HUES6 (cell line): ENCODE results near the gene SPATA32.
A peak's percentile ranks its signal among the peaks of the same experiment; 100 is the strongest.
"Not testable (repeated sequence)": the region's sequence is repeated elsewhere in the genome, so short reads cannot be mapped to it uniquely, and the experiment has no call there.

Experiments used
- H3K27ac ChIP-seq: 2 replicates; pipeline ENCODE4 v1.7.0; 2013; ENCODE audit warnings: low read depth, mild to moderate bottlenecking, low read length, inconsistent platforms
- H3K27me3 ChIP-seq: 2 replicates; pipeline ENCODE4 v1.6.1; 2013; ENCODE audit warnings: low read length; ENCODE audit not compliant: control insufficient read depth, insufficient read depth
- H3K36me3 ChIP-seq: 2 replicates; pipeline ENCODE4 v1.6.1; 2013; ENCODE audit warnings: low read length; ENCODE audit not compliant: control insufficient read depth, insufficient read depth
- H3K4me1 ChIP-seq: 2 replicates; pipeline ENCODE4 v1.6.1; 2013; ENCODE audit warnings: low read length; ENCODE audit not compliant: control insufficient read depth, insufficient read depth
- H3K4me3 ChIP-seq: 2 replicates; pipeline ENCODE4 v1.5.1; 2013; ENCODE audit warnings: low read depth, low read length
- H3K9ac ChIP-seq: one replicate; pipeline ENCODE4 v1.6.1; 2013; ENCODE audit warnings: mild to moderate bottlenecking, low read length
- H3K9me3 ChIP-seq: 2 replicates; pipeline ENCODE4 v1.6.1; 2013; ENCODE audit warnings: low read depth, low read length; ENCODE audit not compliant: control insufficient read depth, insufficient read depth

The SPATA32 gene

DNA sequence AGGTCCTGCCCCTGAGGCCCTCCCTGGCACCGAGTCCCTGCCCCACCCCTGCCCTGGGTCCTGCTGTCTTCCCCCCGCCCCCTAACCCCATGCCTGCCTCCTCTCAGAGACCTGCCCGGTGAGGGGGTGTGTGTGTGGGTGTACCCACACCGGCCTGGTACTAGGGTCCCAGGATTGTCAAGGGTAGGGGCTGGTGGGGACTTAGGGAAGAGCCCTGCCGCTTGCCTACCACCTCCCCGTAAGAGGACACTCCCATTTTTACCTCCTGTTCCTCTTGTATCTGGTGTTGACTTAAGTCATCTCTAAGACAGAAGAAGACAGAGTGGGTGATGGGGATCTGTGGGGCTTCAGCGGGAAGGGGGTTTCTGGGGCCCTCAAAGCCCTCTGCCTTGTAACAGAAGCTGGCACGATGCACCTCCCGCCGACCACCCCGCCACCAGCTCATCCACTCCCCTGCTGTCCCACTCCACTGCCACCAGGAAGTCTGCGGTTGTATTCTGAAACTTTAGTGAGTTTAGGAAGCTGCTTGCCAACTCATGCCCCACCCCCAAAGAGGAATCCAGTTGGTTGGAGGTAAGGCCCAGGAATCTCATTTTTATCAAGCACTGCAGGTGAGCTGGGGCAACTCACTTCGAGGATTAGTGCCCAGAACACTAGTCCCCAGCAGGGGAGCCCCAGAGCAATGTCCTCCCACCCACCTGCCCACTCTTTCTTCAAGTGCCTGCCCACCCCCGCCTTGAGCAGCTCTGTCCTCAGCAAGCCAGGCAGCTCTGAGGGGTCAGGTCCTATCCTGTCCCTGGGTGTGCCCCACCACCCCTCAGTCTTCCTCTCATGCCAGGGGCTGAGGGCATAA, 5.6 kb downstream of the SPATA32 start:
- Histone ChIP-seq H3K4me1 (peaks cover 18% of the 10 kb centered on the region), H3K9me3 (no peaks in the 10 kb centered on the region), H3K27me3 (peaks cover 4% of the 10 kb centered on the region; the same call in 1 of the 2 replicates), H3K27ac (no peak overlapping the region), H3K4me3 (no peak overlapping the region), H3K36me3 (no peaks in the 10 kb centered on the region), H3K9ac (no peak overlapping the region)

DNA sequence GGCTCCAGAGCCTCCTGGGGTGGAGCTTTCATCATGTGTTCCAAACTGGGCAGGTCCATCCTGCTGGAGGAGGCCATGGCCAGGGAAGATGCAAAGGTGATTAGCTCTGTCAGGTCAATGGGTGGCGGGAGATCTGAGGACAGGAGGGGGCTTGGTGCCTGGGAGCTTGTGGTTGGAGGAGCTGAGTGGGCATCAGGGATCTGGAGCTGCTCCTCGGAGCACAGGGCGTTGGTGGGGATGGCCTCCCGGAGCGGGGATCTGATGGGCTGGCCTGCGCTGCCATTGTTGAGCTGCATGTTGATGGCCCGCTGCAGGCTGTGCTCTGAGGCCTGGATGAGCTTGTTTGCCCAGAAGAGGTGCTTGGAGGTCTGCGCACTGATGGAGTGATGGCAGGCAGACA, 6.5 kb downstream of the SPATA32 start:
- H3K27ac ChIP-seq = no peak overlapping the region
- no peaks in the 10 kb centered on the region for H3K36me3 ChIP-seq
- peaks cover 15% of the 10 kb centered on the region for H3K4me1 ChIP-seq
- H3K4me3 ChIP-seq = no peak overlapping the region
- no peaks in the 10 kb centered on the region for H3K9me3 ChIP-seq
- no peak overlapping the region for H3K9ac ChIP-seq
- no peaks in the 10 kb centered on the region for H3K27me3 ChIP-seq

DNA sequence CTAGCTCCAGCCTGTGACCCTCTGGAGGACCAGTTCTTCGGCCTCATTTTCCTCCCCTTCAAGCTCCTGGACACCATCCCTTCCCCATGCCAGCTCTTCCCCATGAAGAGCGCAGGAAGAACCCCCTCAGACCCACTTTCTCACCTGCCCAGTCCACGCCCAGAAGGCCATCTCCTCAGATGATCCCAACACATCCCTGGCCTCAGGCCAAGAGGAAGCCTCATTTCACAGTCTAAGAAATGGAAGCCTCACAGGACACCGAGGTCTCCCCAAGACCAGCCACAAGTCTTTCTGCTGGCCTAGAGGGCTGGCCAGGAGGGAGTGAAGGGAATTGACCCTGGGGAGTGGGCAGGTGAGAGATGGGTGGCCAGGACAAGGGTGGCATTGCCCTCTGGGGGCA, 8.0 kb downstream of the SPATA32 start:
- Histone ChIP-seq H3K4me3 (no peak overlapping the region), H3K27ac (no peak overlapping the region), H3K4me1 (peaks cover 15% of the 10 kb centered on the region), H3K9ac (no peak overlapping the region), H3K36me3 (peaks cover 5% of the 10 kb centered on the region; the same call in 1 of the 2 replicates), H3K27me3 (no peaks in the 10 kb centered on the region), H3K9me3 (no peaks in the 10 kb centered on the region)

DNA sequence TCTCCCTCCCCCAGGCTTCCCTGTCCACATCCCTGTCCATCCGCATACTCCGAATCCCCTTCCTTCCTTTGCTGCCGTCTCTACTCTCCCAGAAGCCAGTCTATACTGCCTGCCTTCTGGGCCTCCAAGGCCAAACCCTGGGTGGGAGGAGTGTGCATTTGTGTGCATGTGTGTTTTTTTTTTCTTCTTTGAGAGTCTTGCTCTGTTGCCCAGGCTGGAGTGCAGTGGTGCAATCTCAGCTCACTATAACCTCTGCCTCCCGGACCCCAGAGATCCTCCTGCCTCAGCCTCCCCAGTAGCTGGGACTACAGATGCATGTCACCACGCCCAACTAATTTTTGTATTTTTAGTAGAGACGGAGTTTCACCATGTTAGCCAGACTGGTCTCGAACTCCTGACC, 8.7 kb downstream of the SPATA32 start:
- not testable (repeated sequence) for H3K9me3 ChIP-seq, H3K36me3 ChIP-seq, H3K9ac ChIP-seq, H3K27ac ChIP-seq, H3K27me3 ChIP-seq, H3K4me3 ChIP-seq
- H3K4me1 ChIP-seq = peaks cover 20% of the 10 kb centered on the region

DNA sequence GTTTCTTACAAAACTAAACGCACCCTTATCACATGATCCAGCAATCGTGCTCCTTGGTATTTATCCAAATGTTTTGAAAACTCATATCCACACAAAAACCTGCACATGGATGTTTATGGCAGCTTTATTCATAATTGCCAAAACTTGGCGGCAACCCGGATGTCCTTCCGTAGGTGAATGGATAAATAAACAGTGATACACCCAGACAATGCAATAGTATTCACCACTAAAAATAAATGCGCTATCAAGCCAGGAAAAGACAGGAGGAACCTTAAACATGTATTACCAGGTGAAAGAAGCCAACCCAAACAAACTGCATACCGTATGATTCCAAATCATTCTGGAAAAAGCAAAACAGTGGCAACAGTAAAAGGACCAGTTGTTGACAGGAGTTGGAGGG, 10.0 kb downstream of the SPATA32 start:
- peaks cover 5% of the 10 kb centered on the region; the same call in 1 of the 2 replicates for H3K36me3 ChIP-seq
- peaks cover 14% of the 10 kb centered on the region for H3K4me1 ChIP-seq
- H3K9ac ChIP-seq = no peak overlapping the region
- H3K27me3 ChIP-seq = no peaks in the 10 kb centered on the region
- H3K4me3 ChIP-seq = no peak overlapping the region
- H3K9me3 ChIP-seq = no peaks in the 10 kb centered on the region
- no peak overlapping the region for H3K27ac ChIP-seq

DNA sequence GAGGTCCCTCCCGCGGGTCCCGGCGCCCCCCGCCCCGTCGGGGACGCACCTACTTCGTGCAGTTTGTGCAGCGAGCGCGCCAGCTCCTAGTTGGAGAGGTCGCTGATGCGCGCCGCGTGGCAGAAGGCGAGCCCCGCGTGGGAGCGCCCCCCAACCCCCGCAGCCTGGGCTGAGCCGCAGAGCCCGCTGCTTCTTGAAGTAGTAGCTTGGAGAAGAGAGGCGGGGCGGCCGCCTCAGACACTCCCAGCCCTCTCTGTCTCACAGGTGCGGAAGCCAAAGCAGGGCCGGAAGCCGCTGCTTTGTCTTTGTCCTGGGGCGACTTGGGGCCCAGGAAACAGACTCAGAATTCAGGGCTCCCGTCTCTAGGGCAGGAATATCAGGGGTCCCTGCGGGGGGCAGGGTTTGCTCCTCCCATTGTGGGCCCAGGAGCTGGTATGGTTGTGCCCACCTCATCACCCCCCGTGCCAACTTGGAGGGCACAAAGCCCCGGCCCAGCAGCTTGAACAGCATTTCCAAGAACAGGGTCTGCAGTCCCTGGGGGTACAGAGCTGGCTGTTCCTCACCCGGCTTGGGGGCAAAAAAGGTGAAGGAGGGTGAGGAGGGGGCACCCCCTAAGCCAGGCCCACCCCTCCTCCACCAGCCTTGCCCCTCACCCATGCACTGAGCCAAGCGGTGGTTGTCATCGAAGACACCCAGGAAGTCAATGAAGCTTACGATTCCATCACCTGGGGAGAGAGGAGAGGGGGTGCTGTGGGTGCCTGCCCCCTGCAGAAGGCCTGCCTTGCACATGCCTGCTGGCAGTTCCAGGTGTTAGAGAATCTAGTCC, 13.5 kb downstream of the SPATA32 start:
- Histone ChIP-seq H3K4me3 (peak overlapping the region; percentile 85), H3K9me3 (no peaks in the 10 kb centered on the region), H3K27ac (peak overlapping the region; percentile 85), H3K36me3 (peaks cover 5% of the 10 kb centered on the region; the same call in 1 of the 2 replicates), H3K4me1 (peaks cover 14% of the 10 kb centered on the region), H3K27me3 (peaks cover 14% of the 10 kb centered on the region), H3K9ac (peak overlapping the region; percentile 71)

DNA sequence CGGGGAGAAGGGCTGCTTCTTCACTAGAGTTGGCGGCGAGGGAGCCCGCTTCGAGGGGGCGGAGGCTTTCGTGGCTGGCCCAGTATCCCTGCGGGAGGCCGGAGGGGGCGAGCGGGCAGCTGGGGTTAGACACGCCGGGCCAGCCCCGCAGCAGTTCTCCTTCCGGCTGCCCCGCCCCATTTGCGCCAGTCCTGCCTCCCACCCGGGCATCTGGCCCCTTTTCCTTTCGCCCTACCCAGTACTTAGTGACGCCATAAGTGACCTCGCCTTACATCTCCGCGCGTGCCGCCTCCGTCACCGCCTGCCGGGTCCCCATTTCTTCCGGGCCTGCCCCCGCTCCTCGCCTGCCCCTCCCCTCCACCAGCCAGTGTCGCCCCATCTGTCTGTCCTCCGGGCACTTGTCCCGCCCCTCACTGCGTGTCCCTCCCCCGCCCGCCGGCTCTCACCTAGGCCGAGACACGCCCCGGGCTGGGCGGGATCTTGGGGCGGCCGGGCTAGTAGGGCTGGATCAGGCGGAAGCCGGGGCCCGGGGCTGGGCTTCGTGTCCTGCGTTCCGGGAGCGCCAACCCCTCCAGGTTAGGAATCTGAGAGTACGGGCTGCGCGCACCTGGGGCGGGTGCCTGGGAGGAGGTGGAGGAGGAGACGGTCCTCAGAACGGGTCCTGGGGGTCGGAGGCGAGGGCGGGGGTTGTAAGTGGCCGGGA, 14.3 kb downstream of the SPATA32 start:
- Histone ChIP-seq H3K9me3 (no peaks in the 10 kb centered on the region), H3K27me3 (peaks cover 20% of the 10 kb centered on the region), H3K4me3 (peak overlapping the region; percentile 85), H3K27ac (peak overlapping the region; percentile 85), H3K9ac (peak overlapping the region; percentile 71), H3K36me3 (peaks cover 5% of the 10 kb centered on the region; the same call in 1 of the 2 replicates), H3K4me1 (peaks cover 14% of the 10 kb centered on the region)

DNA sequence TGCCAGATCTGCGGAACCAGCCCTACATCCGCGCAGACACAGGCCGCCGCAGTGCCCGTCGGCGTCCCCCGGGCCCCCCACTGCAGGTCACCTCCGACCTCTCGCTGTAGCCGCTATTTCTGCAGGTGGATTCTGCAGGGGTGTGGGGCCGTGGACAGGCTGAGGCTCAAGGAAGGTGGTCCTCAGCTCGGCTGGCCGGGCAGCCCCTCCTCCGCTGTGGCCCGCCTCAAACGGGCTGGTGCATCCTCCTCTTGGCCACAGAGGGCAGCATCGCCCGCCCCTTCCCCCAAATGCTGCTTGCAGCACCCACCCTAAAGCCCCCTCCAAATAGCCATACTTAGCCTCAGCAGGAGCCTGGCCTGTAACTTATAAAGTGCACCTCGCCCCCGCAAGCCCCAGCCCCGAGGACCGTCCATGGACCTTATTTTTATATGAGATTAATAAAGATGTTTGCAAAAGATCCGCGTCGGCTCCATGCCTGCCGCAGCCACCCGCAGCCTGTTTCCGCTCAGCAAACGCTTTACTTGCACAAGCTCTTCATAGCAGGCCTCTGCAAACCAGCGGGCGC, 14.9 kb downstream of the SPATA32 start:
- Histone ChIP-seq H3K4me3 (peak overlapping the region; percentile 85), H3K4me1 (peaks cover 17% of the 10 kb centered on the region), H3K36me3 (peaks cover 5% of the 10 kb centered on the region; the same call in 1 of the 2 replicates), H3K9me3 (no peaks in the 10 kb centered on the region), H3K9ac (peak overlapping the region; percentile 34), H3K27ac (no peak overlapping the region), H3K27me3 (peaks cover 26% of the 10 kb centered on the region)

DNA sequence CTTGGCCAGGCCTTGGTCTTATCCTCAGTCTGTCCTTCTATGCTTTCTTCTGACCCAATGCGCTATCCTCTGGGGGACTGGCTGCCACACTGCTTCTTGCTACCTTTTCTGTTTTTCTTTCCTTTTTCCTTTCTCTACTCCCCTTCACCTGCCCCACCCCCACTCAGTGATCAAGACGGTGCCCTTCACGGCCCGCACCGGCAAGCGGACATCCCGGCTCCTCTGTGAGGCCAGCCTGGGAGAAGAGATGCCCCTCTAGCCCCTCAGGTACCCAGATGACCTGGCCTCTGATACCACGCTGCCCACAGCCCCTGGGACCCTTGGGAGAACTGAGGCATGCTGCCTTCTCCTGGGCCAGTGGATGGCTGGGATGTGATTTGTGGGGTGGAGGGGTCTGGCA, 15.6 kb downstream of the SPATA32 start:
- Histone ChIP-seq H3K4me3 (peak overlapping the region; percentile 85), H3K27ac (no peak overlapping the region), H3K9ac (peak overlapping the region; percentile 31)

DNA sequence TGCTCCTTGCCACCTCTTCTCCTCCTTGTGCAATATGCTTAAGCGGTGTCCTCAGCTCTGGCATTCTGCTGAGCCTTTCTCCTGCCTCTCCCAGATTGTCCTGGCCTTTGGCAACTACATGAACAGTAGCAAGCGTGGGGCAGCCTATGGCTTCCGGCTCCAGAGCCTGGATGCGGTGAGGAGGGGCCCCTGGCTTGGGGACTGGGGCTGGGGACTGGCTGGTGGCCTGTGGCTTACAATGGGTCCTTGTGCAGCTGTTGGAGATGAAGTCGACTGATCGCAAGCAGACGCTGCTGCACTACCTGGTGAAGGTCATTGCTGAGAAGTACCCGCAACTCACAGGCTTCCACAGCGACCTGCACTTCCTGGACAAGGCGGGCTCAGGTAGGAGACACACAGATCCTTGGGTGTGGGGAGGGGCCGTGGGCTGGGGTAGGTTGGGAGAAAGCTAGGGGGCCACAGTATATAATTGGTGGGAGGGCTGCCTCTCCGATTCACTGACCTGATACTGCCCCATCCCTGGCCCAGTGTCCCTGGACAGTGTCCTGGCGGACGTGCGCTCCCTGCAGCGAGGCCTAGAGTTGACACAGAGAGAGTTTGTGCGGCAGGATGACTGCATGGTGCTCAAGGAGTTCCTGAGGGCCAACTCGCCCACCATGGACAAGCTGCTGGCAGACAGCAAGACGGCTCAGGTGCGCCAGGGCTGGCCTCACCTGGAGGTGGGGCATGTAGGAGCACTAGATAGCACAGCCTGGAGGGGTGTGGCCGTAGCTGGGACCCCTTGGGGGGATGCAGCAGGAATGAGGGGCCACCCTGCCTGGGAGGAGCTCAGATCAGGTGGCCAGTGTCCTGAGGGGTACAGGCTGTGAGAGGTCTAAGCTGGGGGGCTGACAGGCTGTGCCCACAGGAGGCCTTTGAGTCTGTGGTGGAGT, 16.9 kb downstream of the SPATA32 start:
- H3K4me3 ChIP-seq = no peak overlapping the region
- peaks cover 5% of the 10 kb centered on the region; the same call in 1 of the 2 replicates for H3K36me3 ChIP-seq
- H3K4me1 ChIP-seq = peaks cover 26% of the 10 kb centered on the region
- H3K9ac ChIP-seq = no peak overlapping the region
- H3K9me3 ChIP-seq = no peaks in the 10 kb centered on the region
- peaks cover 43% of the 10 kb centered on the region for H3K27me3 ChIP-seq
- H3K27ac ChIP-seq = no peak overlapping the region

More for the DNA sequence above, 15.6 kb downstream of the SPATA32 start:
- Histone ChIP-seq H3K36me3 (peaks cover 5% of the 10 kb centered on the region; the same call in 1 of the 2 replicates), H3K9me3 (no peaks in the 10 kb centered on the region), H3K27me3 (peaks cover 30% of the 10 kb centered on the region), H3K4me1 (peaks cover 17% of the 10 kb centered on the region)
